Renal cortex interstitium (tissue), 11 donors: ENCODE measurements around the gene SPP1. TPM values are rescaled to one million over a fixed set of nuclear protein-coding genes. Genes with fewer than 3 reads are reported as not detected.

Experiments
- DNase-seq, 11 donors: peaks; one replicate each; pipeline ENCODE4 v3.0.0-alpha.2; 2013; ENCODE audit warnings: low read depth in 9 of 11, low spot score in 4 of 11; ENCODE audit errors: extremely low read depth in 1 of 11
- polyA plus RNA-seq, 3 donors: library from polyadenylated mRNA; unstranded; fragments of 120-200 nt; gene quantifications; one replicate each; pipeline ENCODE4 v1.2.1, GENCODE V29; 2013; ENCODE audit not compliant: insufficient read length in 3 of 3

SPP1 gene
- polyA plus RNA-seq, 3 donors = 116 to 210 (median 158) TPM

GRCh38 chr4:87943660-87944149 lies 31.8 kb upstream of the SPP1 start:
- DNase-seq = no peak

DNA sequence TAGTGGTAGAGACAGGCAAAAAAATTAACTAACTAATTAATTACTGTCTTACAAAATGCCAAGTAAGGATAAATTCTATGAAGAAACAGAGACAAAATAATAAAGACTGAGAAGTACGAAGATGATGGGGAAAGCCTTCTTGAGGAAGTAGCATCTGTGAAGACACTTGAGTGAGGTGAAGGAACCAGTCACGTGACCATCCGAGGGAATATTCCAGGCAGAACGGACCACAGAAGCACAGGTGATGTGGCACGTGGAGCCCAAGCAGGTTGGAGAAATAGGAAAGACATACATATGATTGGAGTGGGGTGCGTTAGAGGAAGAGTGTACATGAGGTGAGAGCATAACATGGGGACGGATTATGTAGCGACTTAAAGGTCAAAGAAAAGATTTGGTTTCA lies 30.5 kb upstream of the SPP1 start:
- no peak for DNase-seq

DNA sequence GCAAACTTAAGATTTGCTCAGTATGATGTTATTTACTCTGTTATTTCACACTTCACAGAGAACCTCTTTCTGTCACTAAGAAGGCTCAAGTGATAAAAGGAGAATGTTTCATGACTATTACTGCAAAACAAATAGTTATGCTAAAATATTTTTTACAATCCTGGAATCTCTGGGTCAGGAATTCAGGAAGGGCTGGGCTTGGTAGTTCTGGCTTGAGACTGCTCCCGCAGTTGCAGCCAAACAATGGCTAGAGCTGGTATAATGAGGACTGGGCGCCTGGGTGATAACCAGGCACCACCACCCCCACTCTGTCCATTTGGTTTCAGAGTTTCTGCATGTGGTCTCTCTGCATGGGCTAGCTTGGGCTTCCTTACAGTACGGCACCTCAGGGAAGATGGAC lies 28.7 kb upstream of the SPP1 start:
- DNase-seq = no peak

DNA sequence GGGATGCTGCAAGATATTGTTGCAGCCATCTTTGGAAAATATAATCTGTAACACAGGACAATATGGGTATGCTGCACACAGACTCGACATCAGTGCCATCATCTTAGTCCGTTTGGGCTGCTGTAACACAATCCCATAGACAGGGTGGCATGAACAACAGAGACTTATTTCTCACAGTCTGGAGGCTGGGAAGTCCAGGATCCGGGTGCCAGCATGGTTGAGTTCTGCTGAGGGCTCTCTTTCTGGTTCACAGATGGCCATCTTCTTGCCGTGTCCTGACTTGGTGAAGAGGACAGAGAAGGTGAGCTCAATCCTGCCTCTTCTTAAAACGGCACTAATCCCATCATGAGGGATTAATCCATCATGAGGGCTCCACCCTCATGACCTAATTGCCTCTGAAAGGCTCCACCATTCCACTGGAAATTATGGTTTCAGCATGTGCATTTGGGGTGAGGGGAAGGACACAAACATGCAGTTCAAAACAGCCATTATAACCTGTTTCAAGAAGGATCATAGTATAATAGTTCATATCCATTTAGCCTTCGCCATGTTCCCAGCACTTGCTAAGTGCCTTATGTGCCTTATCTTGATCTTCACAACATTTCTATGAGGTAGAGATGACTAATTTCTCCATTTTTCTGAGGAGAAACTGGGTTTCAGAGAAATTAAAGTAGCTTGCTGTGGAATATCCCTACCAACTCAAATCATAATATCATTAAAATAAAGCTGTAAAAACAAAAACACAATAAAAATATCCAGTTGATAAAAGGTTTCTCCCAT lies 27.9 kb upstream of the SPP1 start:
- no peak for DNase-seq

GRCh38 chr4:87949961-87950360 lies 25.6 kb upstream of the SPP1 start:
- DNase-seq = peak; percentile 23 to 61 (median 46)

- no peak for DNase-seq
Observed at GRCh38 chr4:87950493-87950892, 25.0 kb upstream of the SPP1 start.

GRCh38 chr4:87950936-87951511 lies 24.5 kb upstream of the SPP1 start:
- DNase-seq = no peak

DNA sequence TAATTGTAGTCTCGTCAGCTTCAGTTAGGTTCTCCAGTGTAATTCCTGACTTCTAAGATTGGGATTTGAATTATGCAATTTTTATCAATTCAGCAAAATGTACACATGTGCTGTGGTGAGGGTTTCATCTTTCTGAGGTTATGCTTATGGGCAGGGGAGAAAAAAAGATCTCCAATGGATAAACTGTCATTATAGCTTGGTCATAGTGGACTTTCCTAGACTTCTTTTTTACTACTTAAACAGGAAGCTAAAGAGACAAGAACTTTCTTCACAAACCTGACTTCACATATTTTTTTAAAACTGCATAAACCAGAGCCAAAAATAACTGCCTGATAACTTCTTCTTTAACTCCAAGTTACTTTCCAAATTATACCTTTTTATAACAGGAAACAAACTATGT lies 21.7 kb upstream of the SPP1 start:
- DNase-seq = no peak

- DNase-seq = no peak
Observed at GRCh38 chr4:87956501-87956900, 19.0 kb upstream of the SPP1 start.

- DNase-seq = no peak
Observed at GRCh38 chr4:87957061-87957460, 18.5 kb upstream of the SPP1 start.

DNA sequence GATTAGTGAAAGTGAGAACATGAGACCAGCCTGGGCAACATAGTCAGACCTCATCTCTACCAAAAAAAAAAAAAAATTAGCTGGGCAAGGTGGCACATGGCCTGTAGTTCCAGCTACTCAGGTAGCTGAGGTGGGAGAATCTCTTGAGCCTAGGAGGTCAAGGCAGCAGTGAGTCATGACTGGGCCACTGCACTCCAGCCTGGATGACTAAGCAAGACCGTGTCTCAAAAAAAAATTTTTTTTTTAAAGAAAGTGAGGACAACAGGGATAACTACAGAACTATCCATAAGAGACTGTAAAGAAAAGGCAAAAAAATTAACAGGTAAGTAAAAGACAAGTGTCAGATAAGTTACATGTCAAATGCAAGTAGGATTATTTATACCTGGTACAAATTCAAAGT lies 13.5 kb upstream of the SPP1 start:
- no peak for DNase-seq

DNA sequence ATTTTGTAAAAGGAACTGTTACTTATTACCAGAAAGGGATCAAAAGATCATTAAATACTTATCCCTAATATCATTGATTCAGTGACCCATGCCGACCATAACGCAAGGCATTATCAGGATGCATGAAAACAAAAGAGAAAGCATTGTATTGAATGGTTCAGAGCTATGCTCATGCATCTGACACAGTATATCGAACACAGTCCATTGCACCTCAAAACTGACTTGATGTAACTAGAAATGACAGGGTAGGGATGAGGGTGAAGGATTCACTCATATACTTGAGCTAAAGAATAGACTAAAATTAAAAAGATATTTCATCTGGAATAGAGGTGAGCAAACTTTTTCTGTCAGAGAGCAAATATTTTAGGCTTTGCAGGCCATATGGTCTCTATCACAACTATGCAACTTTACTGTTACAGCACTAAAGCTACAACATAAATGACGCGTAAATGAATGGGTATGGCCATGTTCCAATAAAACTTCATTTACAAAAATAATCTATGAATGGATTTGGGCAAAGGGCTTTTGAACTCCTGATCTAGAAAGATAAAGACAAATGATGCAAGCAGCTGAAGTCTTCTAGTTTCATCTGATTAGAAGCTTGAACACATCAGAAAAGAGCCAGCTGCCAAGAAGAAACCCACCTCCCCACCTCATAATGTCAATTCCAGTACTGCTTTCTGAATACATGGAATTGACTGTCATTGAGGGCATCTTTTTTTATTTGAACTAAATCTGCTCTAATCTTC lies 12.9 kb upstream of the SPP1 start:
- no peak for DNase-seq

DNA sequence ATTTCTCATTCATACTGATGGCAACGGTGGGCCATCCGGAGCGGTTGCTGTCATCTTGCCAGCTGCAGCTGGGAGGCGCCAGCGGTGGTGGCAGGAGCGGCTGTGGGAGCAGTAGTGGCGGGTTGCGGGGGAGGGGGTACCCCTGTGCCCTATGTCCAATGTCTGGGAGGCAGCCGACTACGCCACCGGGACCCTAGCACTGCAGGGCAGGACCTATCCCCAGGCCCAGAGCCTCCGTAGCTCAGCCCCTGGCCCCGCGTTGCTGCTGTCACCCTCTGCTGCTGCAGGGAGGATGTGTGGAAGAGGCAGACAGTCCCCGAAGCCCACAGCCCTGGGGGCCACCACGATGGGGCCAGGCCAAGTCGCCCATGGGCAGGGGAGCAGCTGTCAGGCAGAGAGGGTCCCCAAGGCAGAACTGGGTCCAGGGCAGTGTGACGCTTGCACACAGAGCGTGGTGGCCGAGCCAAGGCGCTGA lies 10.0 kb upstream of the SPP1 start:
- DNase-seq = no peak

- no peak for DNase-seq
Observed at GRCh38 chr4:87966095-87966496, 9.4 kb upstream of the SPP1 start.

GRCh38 chr4:87967193-87967592 lies 8.3 kb upstream of the SPP1 start:
- no peak for DNase-seq

DNA sequence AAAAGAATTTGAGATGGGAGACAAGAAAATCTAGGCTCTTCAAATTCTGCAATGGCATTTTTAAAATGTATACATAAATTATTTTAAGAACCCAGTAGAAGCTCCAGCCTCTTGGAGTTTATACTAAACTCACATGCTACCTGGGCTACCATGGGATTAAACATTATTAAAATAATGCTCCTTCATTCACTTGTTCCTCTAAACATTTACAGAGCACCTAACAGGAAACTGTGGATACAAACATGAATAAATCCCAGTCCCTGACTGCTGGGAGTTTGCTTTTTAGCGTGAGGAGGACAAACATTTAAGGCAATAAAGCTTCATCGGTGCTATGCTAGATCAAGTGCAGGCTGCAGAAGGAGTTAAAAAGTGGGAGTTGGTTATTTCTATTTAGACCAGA lies 5.4 kb upstream of the SPP1 start:
- DNase-seq = no peak

- DNase-seq = no peak
Observed at GRCh38 chr4:87971866-87972265, 3.6 kb upstream of the SPP1 start.

DNA sequence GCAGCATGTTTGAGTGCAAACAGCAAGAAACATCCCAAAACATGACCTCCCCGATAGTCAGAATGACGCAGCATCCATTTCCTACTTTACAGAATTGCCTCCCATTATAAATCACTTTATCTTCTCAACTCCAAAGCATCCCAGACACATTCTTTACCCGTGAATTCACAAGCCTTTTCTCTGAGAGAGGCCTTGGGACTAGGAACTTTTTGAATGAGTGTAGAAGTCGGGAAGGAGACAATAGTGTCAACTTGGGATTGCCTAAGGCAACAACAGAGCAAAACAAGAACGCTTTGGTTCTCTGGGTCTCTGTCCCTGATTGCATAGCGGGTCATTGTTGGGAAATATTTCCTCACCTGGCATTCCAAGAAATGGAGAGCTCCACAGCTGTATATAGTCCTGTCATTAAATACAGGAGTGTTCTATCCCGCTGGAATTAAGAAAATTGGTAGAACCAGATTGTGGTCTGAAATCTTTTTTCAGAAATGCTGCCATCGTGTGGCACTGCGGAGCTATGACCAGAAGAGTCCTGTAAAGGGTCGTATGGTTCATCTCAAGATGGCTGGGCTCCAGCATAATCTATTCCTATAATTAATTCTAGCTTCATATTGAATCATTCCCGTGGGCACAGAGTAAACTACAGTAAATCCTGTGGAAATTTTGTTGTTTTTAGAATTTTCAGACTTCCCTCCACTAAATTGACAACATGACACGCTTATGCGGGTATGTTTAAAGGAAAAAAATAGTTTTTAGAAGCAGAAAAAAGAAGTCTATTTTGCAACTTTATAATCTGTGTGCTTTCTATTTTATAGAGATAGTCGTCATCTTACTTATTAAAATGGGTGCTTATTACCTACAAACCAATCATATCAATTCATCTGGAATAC lies 2.0 kb upstream of the SPP1 start:
- DNase-seq = peak in 6 of 11 donors; percentile 39 to 66 (median 56)

GRCh38 chr4:87974856-87975462 lies 555 bp upstream of the SPP1 start:
- DNase-seq = no peak
